Measurements from ENCODE around the gene INMT. TPM values are rescaled to one million over a fixed set of nuclear protein-coding genes. Genes with fewer than 3 reads are reported as not detected.

Gene INMT
- total and polyA plus RNA-seq, 2 donors (not counting 1 experiment from before 2014, with no cell fraction given) = 0.15 TPM; not detected in 1

DNA sequence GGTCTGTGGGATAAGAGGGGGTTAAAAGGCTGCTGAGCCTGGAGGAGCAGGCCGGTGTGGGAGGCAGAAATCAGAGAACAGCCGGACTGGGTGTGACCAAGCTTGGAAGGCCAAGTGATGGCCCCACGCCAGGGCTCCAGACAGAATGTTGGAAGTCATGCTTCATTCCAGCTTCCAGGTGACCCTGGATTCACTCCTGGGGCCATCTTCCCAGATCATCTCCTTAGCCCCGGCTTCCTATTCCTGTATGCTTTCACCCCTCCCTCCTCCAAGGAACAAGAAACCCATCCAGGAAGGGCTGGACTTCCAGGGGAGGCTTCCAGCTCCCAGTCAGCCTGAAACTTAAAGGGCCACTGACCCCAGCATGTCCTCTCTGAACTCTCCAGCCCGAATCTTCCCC, 1.0 kb downstream of the INMT start:
- Mint-ChIP-seq H3K27ac (no peak overlapping the region), H3K4me1 (no peaks in the 10 kb centered on the region), H3K27me3 (peaks cover 8% of the 10 kb centered on the region), H3K9me3 (ENCODE audit: insufficient read depth) (no peaks in the 10 kb centered on the region), H3K4me3 (no peak overlapping the region)
- intact Hi-C loops (cut with micrococcal nuclease) = no loop called here
- ChIA-PET POLR2A (no interaction called here), CTCF (no interaction called here)
- DNase-seq = no peak
- H4K20me1 ChIP-seq (ENCODE audit: control insufficient read depth, insufficient read depth, low read length, poor library complexity, severe bottlenecking) = no peaks in the 10 kb centered on the region
- no peak overlapping the region for H3K9ac ChIP-seq (ENCODE audit: low read length)
- H3K79me2 ChIP-seq (ENCODE audit: control insufficient read depth, insufficient read depth, low read length) = no peaks in the 10 kb centered on the region
- ATAC-seq (ENCODE audit: low read depth) = no peak
- H3K27ac ChIP-seq (ENCODE audit: low read length in 2 of 2) = no peak overlapping the region
- 62% methylated on average over 4 of the region's 5 CpGs for WGBS (ENCODE audit: insufficient coverage)
- no peaks in the 10 kb centered on the region for H3K36me3 ChIP-seq (replicated peaks in 1 of 2; ENCODE audit: control extremely low read depth in 1 of 2, control insufficient read depth in 1 of 2, extremely low read depth in 1 of 2, insufficient read depth in 2 of 2, low read length in 1 of 2)
- TF ChIP-seq, protein P1, sequence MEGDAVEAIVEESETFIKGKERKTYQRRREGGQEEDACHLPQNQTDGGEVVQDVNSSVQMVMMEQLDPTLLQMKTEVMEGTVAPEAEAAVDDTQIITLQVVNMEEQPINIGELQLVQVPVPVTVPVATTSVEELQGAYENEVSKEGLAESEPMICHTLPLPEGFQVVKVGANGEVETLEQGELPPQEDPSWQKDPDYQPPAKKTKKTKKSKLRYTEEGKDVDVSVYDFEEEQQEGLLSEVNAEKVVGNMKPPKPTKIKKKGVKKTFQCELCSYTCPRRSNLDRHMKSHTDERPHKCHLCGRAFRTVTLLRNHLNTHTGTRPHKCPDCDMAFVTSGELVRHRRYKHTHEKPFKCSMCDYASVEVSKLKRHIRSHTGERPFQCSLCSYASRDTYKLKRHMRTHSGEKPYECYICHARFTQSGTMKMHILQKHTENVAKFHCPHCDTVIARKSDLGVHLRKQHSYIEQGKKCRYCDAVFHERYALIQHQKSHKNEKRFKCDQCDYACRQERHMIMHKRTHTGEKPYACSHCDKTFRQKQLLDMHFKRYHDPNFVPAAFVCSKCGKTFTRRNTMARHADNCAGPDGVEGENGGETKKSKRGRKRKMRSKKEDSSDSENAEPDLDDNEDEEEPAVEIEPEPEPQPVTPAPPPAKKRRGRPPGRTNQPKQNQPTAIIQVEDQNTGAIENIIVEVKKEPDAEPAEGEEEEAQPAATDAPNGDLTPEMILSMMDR (IDR thresholded peaks at IDR 0.05) = no peak
- TF ChIP-seq EZH2 (IDR thresholded peaks at IDR 0.05; ENCODE audit: borderline replicate concordance, insufficient read depth, low read depth, low read length, poor library complexity, severe bottlenecking) = no peak
- no peaks in the 10 kb centered on the region for H3K4me1 ChIP-seq (ENCODE audit: control insufficient read depth in 2 of 2, insufficient read depth in 2 of 2, low read length in 2 of 2)
- H2AFZ ChIP-seq (ENCODE audit: insufficient read depth, low read depth, low read length, poor library complexity, severe bottlenecking) = no peak overlapping the region
- no peak overlapping the region for H3K4me3 ChIP-seq (ENCODE audit: control extremely low read depth in 1 of 5, extremely low read depth in 1 of 5, insufficient read depth in 1 of 5, low read depth in 2 of 5, low read length in 4 of 5)
- peaks cover 0 to 17% (median 0%) of the 10 kb centered on the region in 3 donors for H3K9me3 ChIP-seq (ENCODE audit: control extremely low read depth in 1 of 3, control insufficient read depth in 2 of 3, insufficient read depth in 1 of 3, low read length in 2 of 3)
- H3K27me3 ChIP-seq (replicated peaks in 1 of 4; ENCODE audit: control extremely low read depth in 1 of 4, control insufficient read depth in 3 of 4, insufficient read depth in 4 of 4, low read length in 3 of 4) = peaks cover 0 to 4% (median 0%) of the 10 kb centered on the region in 4 experiments
- no peak overlapping the region for H3K4me2 ChIP-seq (replicated peaks; ENCODE audit: low read depth, low read length, poor library complexity, severe bottlenecking)

DNA sequence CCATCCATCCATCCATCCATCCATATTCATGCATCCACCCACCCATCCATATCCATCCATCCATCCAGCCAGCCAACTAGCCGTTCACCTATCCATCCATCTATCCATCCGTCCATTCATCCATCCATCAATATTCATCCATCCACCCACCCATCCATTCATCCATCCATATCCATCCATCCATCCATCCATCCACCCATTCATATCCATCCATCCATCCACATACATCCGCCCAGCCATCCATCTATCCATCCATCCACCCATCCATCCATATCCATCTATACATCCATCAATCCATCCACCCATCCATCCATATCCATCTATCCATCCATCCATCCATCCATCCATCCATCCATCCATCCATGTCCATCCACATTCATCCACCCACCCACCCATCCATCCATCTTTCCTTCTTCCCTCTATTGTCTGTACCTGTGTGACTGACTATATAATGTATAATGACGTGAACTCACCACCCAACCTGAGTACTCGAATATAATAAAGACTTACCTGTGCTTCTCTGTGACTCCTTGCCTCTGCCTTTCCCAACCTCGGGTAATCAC, 2.5 kb downstream of the INMT start:
- Histone ChIP-seq H4K20me1 (ENCODE audit: control insufficient read depth, insufficient read depth, low read length, poor library complexity, severe bottlenecking) (no peaks in the 10 kb centered on the region), H3K4me2 (replicated peaks; ENCODE audit: low read depth, low read length, poor library complexity, severe bottlenecking) (no peak overlapping the region)
- POLR2A ChIA-PET = no interaction called here

More for the DNA sequence above, 2.5 kb downstream of the INMT start:
- CTCF ChIA-PET = no interaction called here
- intact Hi-C loops (cut with micrococcal nuclease) = no loop called here
- H3K9ac ChIP-seq (ENCODE audit: low read length) = no peak overlapping the region
- ATAC-seq (ENCODE audit: low read depth) (no peak), DNase-seq (no peak)
- H3K9me3 Mint-ChIP-seq (ENCODE audit: insufficient read depth) = no peaks in the 10 kb centered on the region
- no peak overlapping the region for H3K4me3 ChIP-seq (ENCODE audit: control extremely low read depth in 1 of 5, extremely low read depth in 1 of 5, insufficient read depth in 1 of 5, low read depth in 2 of 5, low read length in 4 of 5)
- TF ChIP-seq, protein P1 (IDR thresholded peaks at IDR 0.05) = no peak
- TF ChIP-seq EZH2 (IDR thresholded peaks at IDR 0.05; ENCODE audit: borderline replicate concordance, insufficient read depth, low read depth, low read length, poor library complexity, severe bottlenecking) = no peak
- H3K36me3 ChIP-seq (replicated peaks in 1 of 2; ENCODE audit: control extremely low read depth in 1 of 2, control insufficient read depth in 1 of 2, extremely low read depth in 1 of 2, insufficient read depth in 2 of 2, low read length in 1 of 2) = no peaks in the 10 kb centered on the region
- peaks cover 0 to 17% (median 0%) of the 10 kb centered on the region in 3 donors for H3K9me3 ChIP-seq (ENCODE audit: control extremely low read depth in 1 of 3, control insufficient read depth in 2 of 3, insufficient read depth in 1 of 3, low read length in 2 of 3)
- H3K4me1 ChIP-seq (ENCODE audit: control insufficient read depth in 2 of 2, insufficient read depth in 2 of 2, low read length in 2 of 2) = no peaks in the 10 kb centered on the region
- H3K27ac Mint-ChIP-seq = no peak overlapping the region
- H3K4me1 Mint-ChIP-seq = no peaks in the 10 kb centered on the region
- peaks cover 0 to 8% (median 0%) of the 10 kb centered on the region in 4 experiments for H3K27me3 ChIP-seq (replicated peaks in 1 of 4; ENCODE audit: control extremely low read depth in 1 of 4, control insufficient read depth in 3 of 4, insufficient read depth in 4 of 4, low read length in 3 of 4)
- 84% methylated on average over 3 of the region's 6 CpGs for WGBS (ENCODE audit: insufficient coverage)
- no peak overlapping the region for H3K27ac ChIP-seq (ENCODE audit: low read length in 2 of 2)
- no peaks in the 10 kb centered on the region for H3K79me2 ChIP-seq (ENCODE audit: control insufficient read depth, insufficient read depth, low read length)
- H2AFZ ChIP-seq (ENCODE audit: insufficient read depth, low read depth, low read length, poor library complexity, severe bottlenecking) = no peak overlapping the region
- H3K4me3 Mint-ChIP-seq = no peak overlapping the region
- H3K27me3 Mint-ChIP-seq = peaks cover 9% of the 10 kb centered on the region
